ENCODE measurements around the gene ARRDC4. TPM values are rescaled to one million over a fixed set of nuclear protein-coding genes. Genes with fewer than 3 reads are reported as not detected.

ARRDC4 gene, protein sequence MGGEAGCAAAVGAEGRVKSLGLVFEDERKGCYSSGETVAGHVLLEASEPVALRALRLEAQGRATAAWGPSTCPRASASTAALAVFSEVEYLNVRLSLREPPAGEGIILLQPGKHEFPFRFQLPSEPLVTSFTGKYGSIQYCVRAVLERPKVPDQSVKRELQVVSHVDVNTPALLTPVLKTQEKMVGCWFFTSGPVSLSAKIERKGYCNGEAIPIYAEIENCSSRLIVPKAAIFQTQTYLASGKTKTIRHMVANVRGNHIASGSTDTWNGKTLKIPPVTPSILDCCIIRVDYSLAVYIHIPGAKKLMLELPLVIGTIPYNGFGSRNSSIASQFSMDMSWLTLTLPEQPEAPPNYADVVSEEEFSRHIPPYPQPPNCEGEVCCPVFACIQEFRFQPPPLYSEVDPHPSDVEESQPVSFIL
- polyA plus RNA-seq (ENCODE audit: insufficient read length in 10 of 10) = 10 to 100 TPM; 14.7 to 28.2 (median 19.1) TPM
- long read RNA-seq, donor 1, full-length matches to known transcripts = 3 of 3 reads
- long read RNA-seq, donor 1, partial matches to known transcripts = 0 of 3 reads
- long read RNA-seq, donor 1, other reads (novel, unspliced or antisense) = 0 of 3 reads
- long read RNA-seq, donor 2, full-length matches to known transcripts = 2 of 14 reads
- long read RNA-seq, donor 2, partial matches to known transcripts = 12 of 14 reads
- long read RNA-seq, donor 2, other reads (novel, unspliced or antisense) = 0 of 14 reads
- long read RNA-seq, donor 3 = 0 reads
- long read RNA-seq, donor 4, full-length matches to known transcripts = 4 of 4 reads
- long read RNA-seq, donor 4, partial matches to known transcripts = 0 of 4 reads
- long read RNA-seq, donor 4, other reads (novel, unspliced or antisense) = 0 of 4 reads
- long read RNA-seq, donor 5, full-length matches to known transcripts = 3 of 3 reads
- long read RNA-seq, donor 5, partial matches to known transcripts = 0 of 3 reads
- long read RNA-seq, donor 5, other reads (novel, unspliced or antisense) = 0 of 3 reads
- long read RNA-seq, donor 6, full-length matches to known transcripts = 4 of 4 reads
- long read RNA-seq, donor 6, partial matches to known transcripts = 0 of 4 reads
- long read RNA-seq, donor 6, other reads (novel, unspliced or antisense) = 0 of 4 reads
- long read RNA-seq, donor 7, full-length matches to known transcripts = 6 of 6 reads
- long read RNA-seq, donor 7, partial matches to known transcripts = 0 of 6 reads
- long read RNA-seq, donor 7, other reads (novel, unspliced or antisense) = 0 of 6 reads
- long read RNA-seq, donor 8, full-length matches to known transcripts = 1 of 1 reads
- long read RNA-seq, donor 8, partial matches to known transcripts = 0 of 1 reads
- long read RNA-seq, donor 8, other reads (novel, unspliced or antisense) = 0 of 1 reads
- long read RNA-seq, donor 9, full-length matches to known transcripts = 1 of 1 reads
- long read RNA-seq, donor 9, partial matches to known transcripts = 0 of 1 reads
- long read RNA-seq, donor 9, other reads (novel, unspliced or antisense) = 0 of 1 reads

DNA sequence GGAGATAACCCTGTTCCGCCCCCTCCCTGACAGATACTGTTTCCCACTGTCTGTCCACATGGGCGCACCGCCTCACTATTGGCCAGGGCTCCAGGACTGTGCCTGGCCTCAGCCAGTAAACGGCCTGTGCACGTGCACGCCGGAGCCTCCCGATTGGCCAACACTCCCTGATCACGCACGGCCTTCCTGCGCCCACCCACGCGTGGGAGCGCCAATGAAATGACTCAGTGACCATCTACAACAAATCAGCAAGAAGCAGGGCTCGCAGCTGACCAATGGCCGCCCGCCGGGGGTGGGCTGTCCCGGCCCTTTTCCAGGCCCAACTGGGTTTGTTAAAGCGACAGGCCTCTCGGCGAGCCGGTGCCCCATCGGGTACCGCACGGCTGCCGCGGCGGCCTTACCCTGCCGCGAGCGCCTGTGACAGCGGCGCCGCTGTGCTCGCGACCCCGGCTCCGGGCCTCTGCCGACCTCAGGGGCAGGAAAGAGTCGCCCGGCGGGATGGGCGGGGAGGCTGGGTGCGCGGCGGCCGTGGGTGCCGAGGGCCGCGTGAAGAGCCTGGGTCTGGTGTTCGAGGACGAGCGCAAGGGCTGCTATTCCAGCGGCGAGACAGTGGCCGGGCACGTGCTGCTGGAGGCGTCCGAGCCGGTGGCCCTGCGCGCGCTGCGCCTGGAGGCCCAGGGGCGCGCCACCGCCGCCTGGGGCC is at the start of gene ARRDC4:
Gene ARRDC4 (plus strand): TSS at position 340 of the 703 bp plus-strand sequence. CDS start 159 bp downstream, at position 499.
- peak; percentile 100 for DNase-seq

DNA sequence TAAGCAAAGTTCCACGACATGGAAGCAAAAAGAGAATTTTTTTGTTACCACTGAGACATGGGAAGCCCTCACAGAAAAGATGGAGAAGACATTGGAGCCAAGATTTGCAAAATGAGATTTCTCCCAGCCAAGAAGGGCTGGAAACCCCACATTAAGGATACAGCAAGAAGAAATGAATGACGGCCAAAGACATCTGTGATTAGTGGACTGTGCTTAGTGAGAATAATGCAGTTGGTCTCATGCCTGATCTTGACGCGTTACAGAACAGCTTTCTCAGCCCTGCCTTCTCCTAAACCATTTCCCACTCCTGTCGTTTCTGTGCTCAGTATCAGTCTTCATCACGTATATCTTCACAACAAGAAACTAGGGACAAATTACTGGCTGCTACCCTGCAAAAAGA is 45.8 kb upstream of the ARRDC4 start:
- no peak for DNase-seq

DNA sequence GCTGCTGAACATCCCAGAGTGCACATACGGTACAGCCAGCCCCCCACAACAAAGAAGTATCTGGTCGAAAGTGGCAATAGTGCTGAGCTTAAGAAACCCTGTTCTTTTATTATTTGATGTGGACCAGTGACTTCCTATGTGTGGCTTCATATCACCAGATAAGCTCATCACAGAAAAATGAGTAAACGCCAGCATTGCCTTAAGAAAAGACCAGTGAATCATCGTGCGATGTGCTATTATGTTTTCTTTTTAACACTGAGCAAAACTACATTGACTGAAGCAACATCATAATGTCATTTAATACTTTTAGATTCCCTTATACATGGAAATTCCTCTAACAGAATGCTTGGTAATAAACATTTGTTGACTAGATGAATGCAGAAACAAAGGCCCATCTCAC is 45.2 kb upstream of the ARRDC4 start:
- DNase-seq = no peak

DNA sequence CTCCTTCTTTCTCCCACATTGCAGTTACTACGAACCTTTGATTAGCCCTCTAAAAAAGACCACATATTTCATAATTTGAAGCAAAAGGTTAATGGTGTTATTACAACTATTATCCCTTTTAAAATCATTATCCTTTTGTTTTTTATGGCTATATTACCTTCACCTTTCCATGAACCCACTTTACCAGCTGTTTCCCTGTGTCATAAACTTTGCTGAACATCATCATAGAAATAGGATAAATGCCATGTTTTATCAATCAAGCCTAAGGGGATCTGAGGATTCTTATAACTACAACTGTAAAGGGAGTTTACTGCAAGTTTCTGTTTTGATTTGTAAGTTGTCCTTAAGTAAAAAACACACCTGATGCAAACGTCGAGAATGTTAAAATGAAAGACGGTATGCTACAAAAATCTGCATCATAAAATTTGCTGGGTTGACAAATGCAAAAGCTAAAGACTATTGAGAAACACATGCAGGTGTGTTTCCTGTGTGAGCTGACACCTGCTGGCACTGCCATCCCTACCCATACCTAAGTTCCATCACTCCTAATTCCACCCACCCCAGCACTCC is 39.1 kb upstream of the ARRDC4 start:
- DNase-seq = no peak

DNA sequence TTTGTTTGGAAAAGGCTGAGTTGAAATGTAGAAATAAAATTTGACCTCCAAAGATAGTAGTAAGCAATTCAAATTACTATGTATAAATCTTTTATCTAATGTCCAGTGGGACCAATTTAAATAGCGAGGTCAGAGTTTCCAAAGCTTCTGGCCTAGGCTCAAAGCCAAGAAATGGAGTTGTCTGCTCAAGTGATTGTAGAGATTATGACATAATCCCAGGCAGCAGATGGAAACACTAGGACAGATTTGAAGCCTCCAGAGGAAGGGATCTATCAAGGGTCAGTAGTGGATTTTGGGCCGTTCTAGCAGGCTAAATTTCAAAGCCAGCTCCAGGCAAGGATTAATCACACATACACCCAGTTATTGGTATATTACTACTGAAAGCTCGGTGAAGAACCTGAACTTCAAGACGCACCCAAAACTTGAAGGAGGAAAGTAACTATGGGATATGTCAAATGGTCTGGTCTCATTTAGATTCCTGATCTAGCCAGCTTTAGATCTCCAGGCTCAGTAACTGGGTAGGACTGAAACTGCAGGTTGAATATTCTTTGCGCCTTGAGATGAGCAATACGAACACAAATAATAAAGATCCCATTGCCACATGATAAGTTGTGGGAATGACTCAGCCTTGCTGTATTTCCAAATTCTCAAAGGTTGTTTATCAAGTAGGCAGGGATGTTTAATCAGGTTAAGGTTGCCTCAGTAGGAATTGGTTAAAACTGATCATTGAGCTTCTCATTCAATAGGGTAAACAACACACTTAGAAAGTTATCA is 30.9 kb upstream of the ARRDC4 start:
- peak; percentile 8 to 30 (median 9) for DNase-seq

DNA sequence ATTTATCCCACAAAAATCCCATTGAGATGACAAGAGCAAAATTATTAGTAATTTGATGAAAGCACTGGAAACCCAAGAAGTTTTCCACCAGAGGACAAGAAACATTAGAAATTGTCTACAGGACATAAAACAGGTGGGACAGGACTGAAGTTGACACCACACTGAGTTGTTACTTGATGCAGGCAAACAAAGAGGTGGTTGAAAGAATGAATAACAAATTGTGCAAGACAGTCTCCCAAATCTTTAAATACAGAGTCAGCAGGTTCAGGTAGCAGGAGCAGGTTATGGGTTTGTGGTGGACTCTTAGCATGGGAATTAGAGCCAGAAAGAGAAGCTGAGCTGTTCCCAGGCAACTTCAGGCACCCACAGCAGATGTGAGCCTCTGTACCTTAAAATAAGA is 30.3 kb upstream of the ARRDC4 start:
- DNase-seq = no peak

DNA sequence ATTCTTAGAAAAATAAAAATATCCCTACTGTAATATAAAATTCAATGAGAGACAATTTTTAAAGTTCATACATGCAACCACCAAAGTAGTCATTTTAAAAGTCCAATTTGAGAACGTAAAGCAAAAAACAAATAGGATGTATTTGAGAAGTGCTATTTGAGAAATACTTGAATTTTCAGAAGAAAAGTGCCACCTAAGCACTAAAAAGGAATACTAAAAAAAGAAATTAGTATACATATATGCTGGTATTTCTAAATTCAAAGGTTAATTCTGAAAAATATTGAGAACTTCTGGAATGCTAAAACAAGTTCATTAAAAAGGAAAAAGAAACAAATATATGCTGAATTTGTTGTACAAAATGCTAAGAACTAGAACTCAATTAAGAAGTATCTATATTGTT is 29.2 kb upstream of the ARRDC4 start:
- no peak for DNase-seq

DNA sequence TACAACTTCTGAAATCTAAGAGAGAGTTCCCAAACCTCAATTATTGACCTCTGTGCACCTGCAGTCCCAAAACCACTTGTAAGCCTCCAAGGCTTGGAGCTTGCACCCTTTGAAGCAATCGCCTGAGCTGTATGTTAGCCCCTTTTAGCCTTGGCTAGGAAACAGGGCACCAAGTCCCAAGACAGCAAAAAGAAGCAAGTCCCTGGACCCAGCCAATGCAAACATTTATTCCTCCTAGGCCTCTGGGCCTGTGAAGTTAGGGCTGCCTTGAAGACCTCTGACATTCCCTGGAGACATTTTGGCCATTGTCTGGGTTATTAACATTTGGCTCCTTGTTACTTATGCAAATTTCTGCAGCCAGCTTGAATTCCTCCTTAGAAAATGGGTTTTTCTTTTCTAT is 26.9 kb upstream of the ARRDC4 start:
- no peak for DNase-seq

DNA sequence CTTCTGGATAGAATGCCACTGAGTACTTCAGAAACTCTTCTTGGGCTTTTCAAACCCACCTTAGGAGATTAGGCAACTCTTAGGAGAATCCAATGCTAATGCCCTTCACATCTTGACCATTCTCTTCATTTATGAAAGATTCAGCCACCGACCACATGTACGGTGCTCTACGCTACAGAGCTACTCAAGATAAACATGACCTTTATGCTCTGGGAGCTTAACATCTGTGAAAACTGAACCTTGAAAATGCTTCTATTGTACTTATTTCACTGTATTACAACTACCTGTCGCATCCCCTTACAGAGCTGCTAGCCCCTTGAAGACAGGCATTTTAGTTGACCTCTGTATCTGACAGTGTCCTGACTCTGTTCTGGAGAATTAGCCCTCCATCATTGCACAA is 19.5 kb upstream of the ARRDC4 start:
- DNase-seq = no peak

DNA sequence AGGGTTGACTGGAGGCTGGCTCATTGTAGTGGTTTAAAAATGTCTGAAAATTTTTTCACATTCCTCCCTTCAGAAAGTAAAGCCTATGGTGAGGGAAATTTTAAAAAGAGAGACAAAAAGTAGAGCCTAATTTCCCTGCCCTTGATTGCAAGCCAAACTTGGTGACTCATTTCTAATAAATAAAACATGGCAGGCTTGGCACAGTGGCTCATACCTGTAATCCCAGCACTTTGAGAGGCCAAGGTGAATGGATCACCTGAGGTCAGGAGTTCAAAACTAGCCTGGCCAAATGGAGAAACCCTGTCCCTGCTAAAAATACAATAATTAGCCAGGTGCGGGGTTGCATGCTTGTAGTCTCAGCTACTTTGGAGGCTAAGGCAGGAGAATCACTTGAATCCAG is 18.9 kb upstream of the ARRDC4 start:
- no peak for DNase-seq

DNA sequence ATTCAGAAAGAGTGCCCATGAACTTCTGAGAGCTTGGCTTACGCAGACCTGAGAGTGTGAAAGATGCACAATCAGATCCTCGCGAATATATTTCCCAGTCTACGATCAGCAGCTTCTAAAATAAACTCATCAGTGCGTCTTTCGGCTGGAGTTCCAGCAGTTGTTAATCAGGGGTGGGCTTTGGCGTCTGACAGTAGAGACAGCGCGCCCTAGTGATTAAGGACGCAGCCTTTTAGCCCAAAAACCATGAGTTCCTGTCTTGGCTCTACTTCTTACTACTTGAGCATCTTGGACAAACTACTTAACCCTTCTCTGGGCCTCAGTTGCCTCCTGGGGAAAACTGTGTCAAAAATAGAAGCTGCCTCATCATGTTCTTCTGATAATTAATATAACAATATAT is 15.8 kb upstream of the ARRDC4 start:
- DNase-seq = no peak

DNA sequence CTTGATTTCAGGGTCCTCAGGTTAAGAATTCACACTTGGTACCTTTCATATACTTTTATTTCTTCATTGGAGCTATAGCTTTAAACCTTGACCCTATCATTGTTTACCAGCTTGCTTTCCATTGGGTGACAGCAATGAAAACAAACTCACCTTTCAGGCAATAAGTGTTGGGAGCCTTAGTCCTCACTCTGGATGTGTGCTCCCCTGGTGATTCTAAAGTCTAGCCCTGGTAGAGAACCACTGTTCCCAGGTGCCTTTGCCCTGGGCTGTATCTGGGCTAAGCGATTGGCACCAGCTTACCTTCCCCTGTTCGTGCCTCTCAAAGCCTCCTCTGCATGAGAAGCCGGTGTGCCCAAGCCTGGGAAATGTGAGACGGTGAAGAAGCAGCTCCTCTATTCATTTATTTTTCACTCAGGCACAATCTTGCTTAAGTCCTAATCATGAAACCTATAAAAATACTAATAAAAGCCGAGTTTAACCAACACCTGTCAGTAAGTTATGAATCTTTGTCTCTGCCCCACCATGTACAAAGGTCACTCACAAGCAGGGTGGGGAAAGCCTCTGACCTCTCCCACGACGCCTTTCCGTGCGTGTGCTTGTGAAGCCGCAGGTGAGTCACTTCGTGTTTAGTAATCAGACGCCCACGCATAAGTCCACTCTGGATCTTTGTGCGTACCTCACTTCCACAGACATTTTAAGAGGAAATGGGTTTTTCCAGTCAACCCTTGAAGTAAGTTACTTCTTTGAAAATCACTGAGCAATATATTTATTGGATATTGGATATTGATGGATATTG is 12.8 kb upstream of the ARRDC4 start:
- DNase-seq = no peak

DNA sequence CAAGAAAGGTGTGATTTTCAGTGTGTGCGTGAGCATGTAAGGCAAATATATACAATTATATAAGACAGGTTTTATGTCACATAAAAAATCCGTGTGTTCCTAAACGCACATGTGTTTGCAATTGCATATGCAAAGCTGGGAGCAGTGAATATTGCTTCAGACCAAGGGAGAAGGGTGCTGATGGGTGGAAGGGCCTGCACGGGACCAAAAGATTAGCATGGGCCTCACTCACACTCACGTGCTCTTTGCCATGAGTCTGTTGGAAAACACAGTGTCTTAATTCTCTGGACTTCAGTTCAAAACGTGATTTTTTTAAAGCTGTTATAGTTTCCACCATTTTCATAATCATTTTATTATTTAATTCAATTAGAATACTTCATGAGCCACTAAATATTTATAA is 7.2 kb upstream of the ARRDC4 start:
- DNase-seq = no peak

DNA sequence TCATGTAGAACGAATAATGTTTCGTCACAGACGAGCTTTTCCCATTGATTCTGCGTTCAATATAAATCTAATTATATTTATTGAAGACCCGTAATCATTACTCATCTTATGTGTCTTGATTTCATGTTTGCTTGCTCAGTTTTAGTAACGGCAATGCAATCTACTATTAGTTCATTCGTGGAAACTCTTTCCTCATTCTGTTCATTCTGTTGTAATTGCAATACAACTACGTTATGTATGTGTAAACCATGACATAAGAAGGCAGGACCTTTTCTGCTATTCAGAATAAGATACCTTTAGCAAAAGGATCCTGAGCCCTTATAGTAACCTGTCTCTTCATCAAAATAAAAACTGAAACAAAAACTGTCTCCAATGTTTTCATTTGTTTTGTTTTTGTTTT is 6.8 kb upstream of the ARRDC4 start:
- no peak for DNase-seq

DNA sequence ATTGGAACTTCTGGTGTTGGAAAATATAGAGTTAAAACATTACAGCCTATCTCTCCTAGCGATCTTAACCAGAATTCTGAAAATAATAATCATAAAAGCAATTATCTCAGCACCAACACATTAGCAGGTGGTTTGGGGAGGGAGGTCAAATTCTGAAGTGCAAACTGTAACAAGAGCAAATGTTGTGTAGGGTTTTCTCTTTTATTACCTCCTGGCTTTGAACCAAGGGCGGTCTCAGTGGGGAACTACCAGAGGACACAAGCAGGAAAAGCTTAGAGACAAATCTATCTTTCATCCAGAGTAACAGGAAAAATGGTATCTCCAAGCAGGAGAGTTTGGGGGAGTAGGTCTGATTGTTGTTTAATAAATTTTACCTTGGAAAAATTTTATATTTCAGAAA is 5.5 kb upstream of the ARRDC4 start:
- no peak for DNase-seq

DNA sequence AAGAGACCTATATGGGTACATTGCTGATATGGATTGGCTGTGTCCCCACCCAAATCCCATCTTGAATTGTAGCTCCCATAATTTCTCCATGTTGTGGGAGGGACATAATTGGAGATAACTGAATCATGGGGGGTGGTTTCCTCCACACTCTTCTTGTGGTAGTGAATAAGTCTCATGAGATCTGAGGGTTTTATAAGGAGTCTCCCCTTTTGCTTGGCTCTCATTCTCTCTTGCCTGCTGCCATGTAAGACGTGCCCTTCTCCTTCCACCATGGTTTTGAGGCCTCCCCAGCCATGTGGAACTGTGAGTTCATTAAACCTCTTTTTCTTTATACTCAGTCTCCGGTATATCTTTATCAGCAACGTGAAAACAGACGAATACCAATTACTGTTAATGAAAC is 5.0 kb upstream of the ARRDC4 start:
- DNase-seq = no peak

DNA sequence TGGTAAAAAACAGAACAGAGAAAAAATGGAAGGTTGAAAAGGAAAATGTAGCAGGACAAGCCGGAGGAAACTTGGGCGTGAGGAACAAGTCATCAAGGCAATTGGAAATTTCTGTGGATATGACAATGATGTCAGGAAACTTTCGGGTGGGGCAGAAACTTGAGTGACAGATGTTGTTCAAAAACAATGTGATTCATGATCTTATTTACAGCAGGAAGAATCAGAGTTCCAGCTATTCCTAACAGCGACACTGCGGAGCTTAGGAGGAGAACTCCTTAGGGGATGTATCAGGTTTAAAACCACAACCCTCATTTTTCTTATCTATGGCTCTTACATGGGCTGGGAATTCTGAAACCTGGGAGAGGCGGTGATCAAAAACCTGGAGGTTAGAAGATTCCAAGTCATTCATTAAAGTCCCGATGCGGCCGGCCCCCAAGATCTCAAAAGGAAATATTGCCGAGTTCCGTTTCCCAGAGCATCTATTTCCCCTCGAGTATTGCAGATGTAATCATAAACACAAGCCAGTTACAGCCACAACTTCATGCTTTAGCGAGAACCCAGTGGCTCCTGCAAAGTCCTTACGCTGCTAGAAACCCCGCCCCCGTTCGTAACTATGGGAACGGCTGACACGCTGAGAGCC is 659 bp upstream of the ARRDC4 start:
- peak in 1 of 3 donors; percentile 9 for DNase-seq
